HG02840 (cell line): ENCODE data around the gene NR2C1.
"Not testable (repeated sequence)": the region's sequence is repeated elsewhere in the genome, so short reads cannot be mapped to it uniquely, and the experiment has no call there.

ENCODE experiments used
- ATAC-seq: cut with Tn5 transposase; IDR thresholded peaks from one replicate; pipeline ENCODE4 v1.9.1; 2021; ENCODE audit warnings: mild to moderate bottlenecking, moderate library complexity, moderate number of reproducible peaks; ENCODE audit not compliant: unreplicated experiment, low FRiP score

NR2C1 gene

GRCh38 chr12:95004610-95005009 is 68.8 kb downstream of the NR2C1 start:
- ATAC-seq = no peak

- ATAC-seq = no peak
Measured at GRCh38 chr12:95003921-95004272, 69.5 kb downstream of the NR2C1 start.

- ATAC-seq = peak; percentile 99
Measured at GRCh38 chr12:95003213-95003920, 70.1 kb downstream of the NR2C1 start, which contains the start of gene NDUFA12. NDUFA12 (minus strand) TSS chr12:95003697; CDS start chr12:95003680, 17 bp downstream.

- ATAC-seq = no peak
Measured at GRCh38 chr12:95002754-95003153, 70.7 kb downstream of the NR2C1 start.

- no peak for ATAC-seq
Measured at GRCh38 chr12:94998326-94998725, 75.1 kb downstream of the NR2C1 start.

GRCh38 chr12:94997726-94998125 is 75.7 kb downstream of the NR2C1 start:
- no peak for ATAC-seq

- ATAC-seq = no peak
Measured at GRCh38 chr12:94997061-94997460, 76.4 kb downstream of the NR2C1 start.

- ATAC-seq = no peak
Measured at GRCh38 chr12:94994312-94994711, 79.1 kb downstream of the NR2C1 start.

GRCh38 chr12:94993855-94994254 is 79.6 kb downstream of the NR2C1 start:
- ATAC-seq = not testable (repeated sequence)

- ATAC-seq = no peak
Measured at GRCh38 chr12:94990222-94990621, 83.2 kb downstream of the NR2C1 start.

GRCh38 chr12:94988471-94988870 is 84.9 kb downstream of the NR2C1 start:
- no peak for ATAC-seq

GRCh38 chr12:94987801-94988200 is 85.6 kb downstream of the NR2C1 start:
- ATAC-seq = no peak

- ATAC-seq = no peak
Measured at GRCh38 chr12:94987076-94987669, 86.2 kb downstream of the NR2C1 start.

- ATAC-seq = not testable (repeated sequence)
Measured at GRCh38 chr12:94985099-94985498, 88.3 kb downstream of the NR2C1 start.

- ATAC-seq = no peak
Measured at GRCh38 chr12:94983321-94983720, 90.1 kb downstream of the NR2C1 start.

- no peak for ATAC-seq
Measured at GRCh38 chr12:94982456-94982855, 91.0 kb downstream of the NR2C1 start.

GRCh38 chr12:94980577-94980976 is 92.8 kb downstream of the NR2C1 start:
- no peak for ATAC-seq

GRCh38 chr12:94979941-94980340 is 93.5 kb downstream of the NR2C1 start:
- ATAC-seq = no peak

- ATAC-seq = no peak
Measured at GRCh38 chr12:94977766-94978468, 95.5 kb downstream of the NR2C1 start.

GRCh38 chr12:94973221-94973620 is 100.2 kb downstream of the NR2C1 start:
- ATAC-seq = no peak

- no peak for ATAC-seq
Measured at GRCh38 chr12:94972795-94973194, 100.6 kb downstream of the NR2C1 start.

GRCh38 chr12:94971923-94972322 is 101.5 kb downstream of the NR2C1 start:
- no peak for ATAC-seq
